ENCODE measurements around the gene ANK2.

DNA sequence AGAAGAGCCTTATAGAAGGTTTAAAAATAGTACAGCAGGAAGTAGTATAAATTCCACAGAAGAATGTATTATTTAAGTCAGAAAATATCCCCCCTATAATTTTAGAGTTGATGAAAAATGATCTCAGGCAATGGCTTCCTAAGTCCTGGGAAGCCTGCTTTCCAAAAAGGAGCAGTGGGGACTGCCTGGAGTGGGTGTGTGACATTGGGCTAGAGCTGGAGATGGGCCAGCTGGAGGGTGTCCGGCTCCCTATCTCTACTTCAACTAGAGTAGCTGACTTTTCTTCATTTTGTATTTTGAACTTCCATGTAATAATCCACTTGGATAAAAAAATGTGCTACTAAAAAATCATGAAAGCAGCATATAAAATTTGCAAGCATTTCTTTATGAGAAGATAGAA, 253.9 kb downstream of the ANK2 start:
- TF ChIP-seq GATA2 (IDR thresholded peaks at IDR 0.05; ENCODE audit: low read depth, low read length) (no peak), GATA3 (IDR thresholded peaks at IDR 0.05; ENCODE audit: low read depth, low read length) (no peak)
